Activated naive CD4-positive, alpha-beta T cell treated with anti-CD3 and anti-CD28 coated beads, Interleukin-2, amount 50 U/mL, for 16 hours (primary cell): ENCODE results near the gene TDP1.

ENCODE experiments used
- DNase-seq: peaks from one replicate; pipeline ENCODE4 v3.0.0-alpha.2; 2020

TDP1 gene

DNA sequence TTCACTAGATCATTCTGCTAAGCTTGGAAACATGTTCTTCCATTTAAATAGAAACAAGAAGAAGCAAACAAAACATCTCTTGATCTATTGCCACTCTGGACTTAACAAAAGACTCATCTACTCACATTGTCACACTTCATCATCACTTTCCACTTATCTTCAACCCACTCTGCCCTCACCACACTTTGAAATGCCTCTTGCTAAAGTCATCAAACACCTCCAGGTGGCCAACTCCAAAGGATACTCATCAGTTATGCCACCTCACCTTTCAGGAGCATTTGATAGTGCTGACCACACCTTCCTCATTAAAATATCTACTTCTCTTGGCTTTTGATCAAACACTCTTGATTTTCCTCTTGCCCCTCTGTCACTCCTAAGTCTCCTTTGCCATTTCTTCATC, 8.4 kb upstream of the TDP1 start:
- DNase-seq = no peak

DNA sequence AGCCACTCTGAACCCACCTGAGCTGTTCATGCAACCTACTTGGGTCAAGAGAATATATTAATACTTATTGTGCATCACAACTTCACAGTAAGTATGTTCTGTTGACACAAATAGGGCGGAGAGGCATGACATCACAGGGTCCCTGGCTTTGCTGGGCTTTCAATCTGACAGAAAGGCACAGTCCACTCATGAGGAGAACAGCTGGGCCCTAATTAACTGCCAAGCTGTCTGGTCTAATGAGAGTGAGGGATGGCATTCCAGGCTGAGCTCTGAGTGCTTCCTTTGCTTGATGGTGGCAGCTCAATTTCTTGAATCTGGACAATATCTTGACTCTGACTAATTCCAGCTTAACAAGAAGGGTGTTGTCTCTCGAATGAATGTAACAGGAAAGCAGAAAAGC, 3.2 kb upstream of the TDP1 start:
- no peak for DNase-seq

DNA sequence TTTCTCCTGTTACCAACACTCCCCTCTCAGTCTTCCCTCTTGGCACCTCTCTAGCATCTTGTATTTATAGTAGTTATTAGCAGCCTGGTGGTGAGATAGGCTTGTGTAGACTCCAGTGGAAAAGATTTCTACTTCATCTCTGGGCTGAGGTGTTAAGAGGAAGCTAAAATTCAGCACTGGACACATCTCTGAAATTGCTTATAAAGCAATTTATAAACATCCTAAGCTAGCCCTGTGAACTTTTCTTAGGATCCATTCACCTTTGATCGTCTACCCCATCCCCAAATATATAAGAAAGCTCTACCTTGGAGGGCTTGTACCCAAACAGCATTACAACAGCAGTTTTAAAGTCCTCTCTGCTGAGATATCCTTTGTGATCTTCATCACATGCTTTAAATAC, 2.1 kb upstream of the TDP1 start:
- DNase-seq = no peak

DNA sequence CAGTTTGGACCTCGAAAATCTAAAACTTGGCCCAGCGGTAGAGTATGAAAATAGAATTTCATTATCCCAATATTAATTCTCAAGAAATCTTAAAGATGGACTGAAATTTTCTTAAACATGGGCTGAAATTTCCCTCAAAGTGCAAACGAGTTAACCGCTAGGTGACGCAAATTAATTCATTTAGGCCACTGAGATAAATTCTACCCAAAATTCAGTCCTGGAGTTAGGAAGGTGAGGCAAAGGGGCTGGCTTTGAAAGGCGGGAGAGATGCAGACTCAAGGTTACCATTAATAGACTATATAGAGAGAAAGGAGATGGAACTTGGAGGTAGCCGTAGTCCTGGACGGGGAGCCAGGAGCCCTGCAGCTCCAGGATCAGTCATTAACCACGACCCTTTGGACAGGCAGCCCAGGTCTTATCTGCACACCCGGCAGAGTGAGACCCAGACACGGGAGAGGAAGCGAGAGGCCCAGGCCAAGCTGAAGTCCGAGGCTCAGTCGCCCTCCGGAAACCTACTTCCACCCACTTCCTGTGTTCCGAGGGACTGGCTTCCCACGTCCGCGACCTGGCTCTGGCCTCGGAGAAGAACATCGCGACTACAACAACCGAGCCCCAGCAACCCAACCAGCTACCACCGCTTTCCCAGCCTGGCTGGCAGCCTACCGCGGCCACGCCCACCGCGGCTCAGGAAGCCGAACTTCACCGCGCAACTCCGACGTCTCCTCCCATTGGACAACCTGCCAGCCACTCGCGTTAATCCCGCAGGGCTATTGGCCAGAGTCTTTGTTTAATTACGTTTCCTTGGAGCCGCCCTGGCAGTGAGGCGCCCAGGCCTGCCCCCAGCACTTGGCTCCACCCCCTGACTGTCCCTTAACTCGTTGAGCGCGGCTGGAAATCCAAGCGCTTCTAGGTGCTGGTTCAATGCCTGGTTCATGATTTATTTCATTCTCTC, 1.4 kb upstream of the TDP1 start, which contains the start of gene EFCAB11:
Gene EFCAB11 (minus strand): TSS at position 661 of the 952 bp plus-strand sequence. CDS start 70 bp downstream, at position 591.
- peak; percentile 96 for DNase-seq

DNA sequence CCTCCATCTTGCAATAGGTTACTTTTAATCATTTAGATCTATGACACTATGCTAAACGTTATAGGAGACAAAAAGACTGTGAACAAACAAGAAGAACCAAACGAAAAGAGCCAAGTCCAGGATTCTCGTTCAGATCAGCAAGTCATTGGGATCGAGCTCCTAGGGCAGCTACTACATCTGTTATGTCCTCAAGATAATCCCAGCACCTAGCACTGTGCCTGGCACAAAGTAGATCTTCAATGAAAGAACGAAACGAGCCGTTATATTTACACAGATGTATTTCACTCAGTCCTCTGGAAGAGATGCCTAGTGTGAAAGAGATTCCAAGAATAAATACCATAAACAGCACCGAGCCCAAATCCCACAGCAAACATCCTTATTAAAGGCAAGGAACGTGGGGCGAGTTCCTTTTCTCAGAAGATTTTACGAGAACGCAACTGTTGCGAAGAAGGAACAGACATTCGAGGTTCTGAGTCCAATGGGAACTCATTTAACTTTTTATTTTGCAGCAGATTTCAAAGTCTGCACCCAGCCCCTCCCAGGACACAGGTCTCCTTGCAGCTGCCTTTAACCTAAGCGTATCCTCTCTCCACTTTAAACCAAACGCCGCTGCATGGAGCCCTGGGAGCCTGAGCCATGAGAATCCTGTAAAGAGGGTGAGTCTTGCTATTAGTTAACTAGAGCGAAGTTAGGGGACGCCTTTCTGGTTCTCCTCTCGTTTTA, 544 bp upstream of the TDP1 start:
- DNase-seq = no peak

DNA sequence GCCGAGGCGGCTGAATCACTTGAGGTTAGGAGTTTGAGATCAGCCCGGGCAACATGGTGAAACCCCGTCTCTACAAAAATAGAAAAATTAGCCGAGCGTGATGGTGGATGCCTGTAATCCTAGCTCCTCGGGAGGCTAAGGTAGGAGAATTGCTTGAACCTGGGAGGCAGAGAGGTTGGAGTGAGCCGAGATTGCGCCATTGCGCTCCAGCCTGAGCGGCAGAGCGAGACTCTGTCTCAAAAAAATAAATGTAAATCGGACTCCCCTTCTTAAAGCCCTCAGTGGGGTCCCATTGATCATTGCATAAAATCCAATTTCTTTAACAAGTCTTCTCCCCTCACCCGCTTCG, 908 bp downstream of the TDP1 start:
- no peak for DNase-seq

DNA sequence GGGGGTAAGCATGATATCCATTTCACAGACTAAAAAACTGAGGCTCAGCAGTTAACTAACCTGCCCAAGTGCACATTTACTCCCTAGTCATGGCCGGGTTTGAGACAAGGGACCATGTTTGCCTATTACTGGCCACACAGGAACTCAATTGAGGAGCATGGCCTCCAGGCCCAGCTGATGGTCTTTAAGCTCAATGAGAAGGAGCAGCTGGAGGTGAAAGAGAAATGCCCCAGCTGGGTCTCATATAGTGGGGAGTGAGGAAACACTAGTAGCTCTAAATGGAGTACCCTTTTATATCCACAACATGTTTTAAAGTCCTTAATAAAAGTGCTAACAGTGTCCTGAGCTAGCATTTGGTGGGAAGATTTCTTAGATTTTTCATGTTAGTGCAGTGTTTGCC, 1.6 kb downstream of the TDP1 start:
- DNase-seq = no peak

DNA sequence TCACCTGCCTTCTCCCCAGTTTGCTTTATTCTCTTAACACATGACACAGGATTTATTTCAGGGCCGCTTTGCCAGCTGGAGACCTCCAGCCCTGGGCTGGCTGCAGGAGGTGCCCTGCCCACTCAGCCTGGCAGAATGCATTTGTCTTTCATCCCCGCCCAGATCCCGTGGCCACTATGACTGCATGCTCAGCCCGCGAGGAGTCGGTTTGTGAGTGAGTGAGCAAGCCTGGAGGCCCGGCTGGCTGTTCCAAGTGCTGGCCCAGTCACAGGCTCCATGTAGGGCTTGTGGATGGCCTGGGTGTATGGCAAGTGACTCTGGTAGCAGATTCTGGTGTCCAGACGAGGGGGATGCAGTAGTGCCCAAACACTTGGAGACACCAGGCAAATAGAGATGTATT, 2.1 kb downstream of the TDP1 start:
- DNase-seq = no peak

DNA sequence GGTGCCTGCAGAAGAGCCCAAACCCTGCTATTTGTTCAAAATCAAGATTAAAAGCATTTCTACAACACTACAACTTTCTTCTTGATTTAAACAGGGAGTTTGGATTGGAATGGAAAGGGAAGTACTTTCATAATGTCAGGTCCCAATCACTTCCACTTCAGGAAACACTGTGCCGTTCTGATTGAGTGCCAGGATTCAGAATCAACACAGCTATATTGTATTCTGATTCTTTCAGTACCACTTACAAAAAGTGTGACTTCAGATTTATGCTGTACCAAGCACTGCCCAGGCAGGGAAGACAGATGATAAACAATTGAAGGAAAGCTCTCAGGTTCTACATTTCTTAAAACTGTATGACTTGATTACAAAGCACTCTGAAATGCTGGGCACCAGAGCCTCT, 3.2 kb downstream of the TDP1 start:
- DNase-seq = no peak

DNA sequence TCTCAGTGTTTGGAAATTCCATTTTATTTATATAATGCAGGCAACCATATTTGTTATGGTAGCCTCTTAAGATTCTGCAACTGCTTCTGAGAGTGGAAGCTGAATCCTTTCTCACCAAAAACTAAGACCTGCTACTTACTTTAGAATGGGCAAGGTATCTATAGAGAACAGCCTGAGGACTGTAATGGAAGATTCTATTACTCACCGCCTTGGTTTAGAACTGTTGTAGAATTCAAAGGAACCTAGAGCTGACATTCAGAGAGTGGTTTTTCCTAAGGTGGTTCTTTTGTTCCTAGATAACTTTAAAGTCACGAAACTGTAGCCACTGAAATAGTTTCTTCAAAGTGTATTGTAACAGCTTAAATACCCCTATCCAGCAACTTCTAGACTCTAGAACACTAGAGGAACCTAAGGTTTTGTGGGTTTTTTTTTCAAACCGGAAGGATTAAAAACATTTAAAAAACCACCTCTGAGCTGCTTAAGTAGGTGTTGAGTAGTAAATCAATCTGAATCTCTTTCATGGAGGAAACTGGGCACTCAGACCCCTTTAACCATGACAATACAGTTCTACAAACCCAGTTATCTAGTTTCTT, 4.2 kb downstream of the TDP1 start:
- DNase-seq = no peak

DNA sequence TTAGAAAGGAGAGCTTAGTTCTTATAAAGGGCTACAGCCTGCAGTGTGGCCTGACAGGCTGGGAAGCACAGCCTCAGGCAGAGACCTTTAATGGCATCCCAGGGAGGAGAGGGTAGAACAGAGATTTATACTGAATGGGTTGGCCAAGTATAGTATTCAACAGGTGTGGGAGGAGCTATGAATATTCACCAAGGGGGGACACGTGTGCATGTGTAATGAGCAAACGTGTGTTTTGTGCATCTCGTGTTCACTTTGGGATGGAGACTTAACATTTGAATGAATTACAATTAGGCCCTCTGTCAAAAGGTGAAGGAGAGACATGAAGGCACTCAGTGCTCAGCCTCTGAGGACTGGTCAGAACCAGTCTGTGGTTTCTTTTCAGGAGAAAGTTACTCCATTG, 5.2 kb downstream of the TDP1 start:
- DNase-seq = no peak

DNA sequence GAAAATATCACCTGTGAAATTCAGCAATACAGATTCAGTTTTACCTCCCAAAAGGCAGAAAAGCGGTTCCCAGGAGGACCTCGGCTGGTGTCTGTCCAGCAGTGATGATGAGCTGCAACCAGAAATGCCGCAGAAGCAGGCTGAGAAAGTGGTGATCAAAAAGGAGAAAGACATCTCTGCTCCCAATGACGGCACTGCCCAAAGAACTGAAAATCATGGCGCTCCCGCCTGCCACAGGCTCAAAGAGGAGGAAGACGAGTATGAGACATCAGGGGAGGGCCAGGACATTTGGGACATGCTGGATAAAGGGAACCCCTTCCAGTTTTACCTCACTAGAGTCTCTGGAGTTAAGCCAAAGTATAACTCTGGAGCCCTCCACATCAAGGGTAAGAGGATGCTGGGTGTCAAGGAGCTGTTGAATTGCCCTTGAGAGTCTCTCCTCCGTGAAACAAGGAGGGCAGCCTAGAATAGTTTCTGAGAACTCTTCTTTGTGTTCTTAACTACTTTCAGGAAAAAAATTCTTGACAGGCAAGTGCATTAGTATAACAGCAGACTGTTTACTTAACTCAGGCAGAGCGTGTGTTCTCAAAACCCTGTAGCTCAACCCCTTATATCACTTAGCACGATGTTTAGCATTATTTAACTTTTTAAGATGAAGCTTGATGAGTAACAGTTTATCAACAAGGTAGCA, 7.7 kb downstream of the TDP1 start:
- DNase-seq = no peak

DNA sequence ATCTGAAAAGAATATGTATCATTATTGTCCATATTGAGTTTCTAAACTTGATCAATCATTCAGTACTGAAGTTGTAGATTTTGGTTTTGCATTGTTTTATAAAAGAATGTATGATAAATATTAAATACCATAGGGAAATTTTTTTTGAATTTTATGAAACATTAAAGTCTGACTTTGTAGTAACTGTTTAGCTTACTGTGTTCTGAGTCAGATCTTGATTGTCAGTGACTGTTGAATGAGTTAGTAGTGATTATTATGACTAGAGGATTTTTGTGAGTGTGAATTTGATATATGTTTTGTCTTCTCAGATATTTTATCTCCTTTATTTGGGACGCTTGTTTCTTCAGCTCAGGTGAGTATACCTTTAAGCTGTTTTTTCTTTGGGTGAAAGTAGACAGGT, 10.1 kb downstream of the TDP1 start:
- no peak for DNase-seq

DNA sequence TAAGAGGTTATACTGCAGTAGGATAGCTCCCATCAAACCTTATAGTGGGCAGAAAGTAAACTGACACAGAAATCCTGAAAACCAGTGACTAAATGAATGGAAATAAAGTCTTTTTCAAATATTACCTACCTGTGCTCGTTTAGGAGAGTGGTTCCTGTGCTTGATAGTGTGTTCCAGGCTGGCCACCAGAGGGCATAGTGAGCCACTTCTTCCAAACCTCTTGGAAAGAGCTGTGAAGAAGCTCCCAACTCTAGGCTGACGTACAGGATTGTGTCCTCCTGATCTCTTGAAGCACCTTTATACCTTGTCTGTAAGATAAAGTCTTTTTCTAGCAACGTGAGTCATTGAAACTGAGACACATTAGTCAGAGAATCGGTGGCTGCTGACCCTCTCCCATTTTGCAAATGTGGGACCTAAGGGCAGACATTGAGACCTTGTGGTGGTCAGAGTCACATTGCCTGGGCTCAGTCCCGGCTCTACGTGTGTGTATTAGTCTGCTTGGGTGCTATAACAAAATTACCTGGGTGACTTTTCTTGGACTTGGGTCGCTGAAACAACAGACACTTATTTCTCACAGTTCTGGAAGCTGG, 17.6 kb downstream of the TDP1 start:
- peak; percentile 45 for DNase-seq

DNA sequence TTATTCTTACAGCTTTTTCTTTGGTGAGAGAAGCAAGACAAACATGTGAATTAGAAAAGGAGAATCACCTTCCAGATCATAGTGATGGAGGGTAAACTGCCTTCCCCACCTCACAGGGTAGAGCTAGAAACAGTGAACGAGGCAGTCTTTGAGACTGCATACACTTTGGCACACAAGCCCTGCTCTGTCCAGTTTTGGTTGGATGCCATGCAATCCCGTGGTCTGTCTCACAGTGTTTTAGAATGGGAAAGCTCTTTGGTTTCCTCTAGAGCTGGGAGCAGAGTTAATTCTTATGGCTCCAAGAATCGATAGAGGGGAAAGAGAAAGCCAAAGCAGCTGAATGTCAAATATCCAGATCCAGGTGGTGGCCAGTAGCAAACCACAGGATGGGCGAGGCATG, 21.9 kb downstream of the TDP1 start:
- no peak for DNase-seq

DNA sequence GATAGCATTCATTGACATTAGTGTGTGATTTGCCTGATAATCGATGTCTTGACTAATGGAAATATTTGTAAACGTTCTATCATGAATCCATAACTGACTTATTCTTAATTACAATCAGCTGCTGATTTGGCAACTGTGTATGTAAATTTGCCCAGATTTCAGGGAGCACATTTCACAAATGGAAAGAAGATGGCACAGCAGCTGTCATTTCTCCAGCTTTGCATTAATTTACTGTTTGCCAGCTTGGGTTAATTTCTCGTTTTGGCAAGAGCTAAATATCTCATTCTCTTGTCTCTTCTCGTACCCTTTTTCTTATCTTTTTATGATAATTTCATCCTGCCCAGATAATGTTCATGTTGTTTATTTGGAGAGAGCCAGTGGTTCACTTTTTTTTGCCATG, 22.9 kb downstream of the TDP1 start:
- no peak for DNase-seq

DNA sequence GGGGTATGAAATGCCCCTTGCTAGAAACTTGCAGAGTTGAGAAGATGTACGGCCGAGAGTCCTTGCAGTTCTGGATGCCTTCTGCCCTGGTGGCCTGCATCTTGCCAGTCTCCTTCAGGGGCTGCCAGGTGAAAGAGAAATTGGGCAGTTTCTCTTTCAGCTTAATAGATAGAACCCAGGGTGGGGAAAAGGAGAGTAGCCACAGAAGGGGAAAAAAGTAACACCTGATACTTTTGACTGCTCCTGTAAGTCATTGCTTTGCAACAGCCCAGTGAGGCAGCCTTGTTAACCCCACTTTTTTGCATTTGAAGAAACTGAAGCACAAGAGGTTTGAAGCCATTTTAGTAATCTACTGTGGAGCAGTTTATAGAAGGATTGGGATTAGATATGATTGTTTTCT, 27.6 kb downstream of the TDP1 start:
- no peak for DNase-seq

DNA sequence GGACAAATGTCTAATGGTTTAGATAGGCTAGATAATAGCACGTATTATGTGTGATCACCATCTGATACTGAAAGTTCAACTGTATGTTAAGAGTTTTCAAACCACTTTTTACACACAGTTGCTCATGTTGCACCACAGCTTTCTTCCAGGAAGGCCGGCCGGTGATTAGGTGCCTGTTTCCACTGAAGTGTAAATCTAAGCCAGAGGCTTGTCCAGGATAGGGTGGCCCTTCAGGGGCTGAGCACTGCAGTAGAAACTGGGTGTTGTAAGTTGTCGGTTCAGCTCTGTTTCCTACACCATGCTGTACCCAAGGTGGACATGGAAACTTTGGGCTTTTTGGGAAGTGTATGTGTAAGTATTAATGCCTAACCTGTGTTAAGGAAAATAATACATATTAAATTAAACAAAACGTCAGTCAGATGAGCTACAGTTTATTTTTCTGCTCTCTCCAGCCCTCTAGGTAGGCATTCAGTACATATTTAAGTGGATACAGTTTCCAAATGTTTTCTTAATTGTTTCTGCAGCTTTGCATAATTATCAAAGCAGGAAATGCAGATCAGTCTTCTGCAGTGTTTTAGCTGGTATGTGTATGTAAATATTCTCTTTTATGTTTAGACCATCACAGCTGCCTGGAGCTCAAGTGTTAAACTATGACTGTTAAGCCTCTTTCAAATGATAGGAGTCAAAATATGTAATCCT, 30.9 kb downstream of the TDP1 start:
- no peak for DNase-seq

DNA sequence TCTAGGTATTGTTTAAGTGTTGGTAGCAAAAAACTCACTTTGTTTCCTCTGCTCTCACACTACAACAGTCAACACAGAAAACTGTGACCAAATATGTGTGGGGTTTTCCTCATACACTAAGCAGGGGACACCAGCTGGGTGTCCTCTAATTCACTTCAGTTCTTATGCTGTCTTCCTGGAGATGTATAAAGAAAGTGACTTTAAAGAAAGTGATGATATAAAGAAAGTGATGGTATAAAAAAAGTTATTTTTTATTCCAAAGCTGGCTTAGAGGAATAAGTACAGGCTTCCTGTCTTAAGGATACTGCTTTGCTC, 31.4 kb downstream of the TDP1 start:
- no peak for DNase-seq

DNA sequence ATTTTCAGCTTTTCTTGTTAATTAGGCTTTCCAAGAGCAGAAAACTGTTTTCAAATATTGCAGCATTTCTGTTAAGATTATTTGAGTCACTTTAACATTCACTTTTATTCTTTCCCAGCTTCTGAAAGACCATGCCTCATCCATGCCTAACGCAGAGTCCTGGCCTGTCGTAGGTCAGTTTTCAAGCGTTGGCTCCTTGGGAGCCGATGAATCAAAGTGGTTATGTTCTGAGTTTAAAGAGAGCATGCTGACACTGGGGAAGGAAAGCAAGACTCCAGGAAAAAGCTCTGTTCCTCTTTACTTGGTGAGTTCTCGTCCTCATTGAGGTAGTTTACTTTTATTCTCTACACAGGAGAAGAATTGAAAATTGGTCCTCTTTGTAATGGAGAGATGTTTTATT, 33.1 kb downstream of the TDP1 start:
- no peak for DNase-seq

DNA sequence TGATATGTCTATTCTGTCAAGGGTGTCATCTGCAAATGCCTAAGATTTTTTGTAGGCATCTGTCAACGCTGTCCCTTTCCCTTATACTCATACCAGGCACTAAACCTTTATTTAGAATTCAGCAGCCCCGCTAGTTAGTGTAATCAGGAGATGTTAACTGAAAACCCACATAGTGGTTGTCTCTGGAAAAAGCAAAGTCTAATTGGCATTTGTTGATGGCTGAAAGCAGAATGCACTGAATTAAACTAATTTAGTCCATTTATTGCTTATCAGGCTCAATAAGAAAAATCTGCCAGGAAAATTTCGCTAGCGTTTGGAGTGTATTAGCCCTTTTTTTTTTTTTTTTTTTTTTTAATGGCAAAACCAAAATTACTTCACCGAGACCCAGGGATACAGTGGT, 34.5 kb downstream of the TDP1 start:
- no peak for DNase-seq

DNA sequence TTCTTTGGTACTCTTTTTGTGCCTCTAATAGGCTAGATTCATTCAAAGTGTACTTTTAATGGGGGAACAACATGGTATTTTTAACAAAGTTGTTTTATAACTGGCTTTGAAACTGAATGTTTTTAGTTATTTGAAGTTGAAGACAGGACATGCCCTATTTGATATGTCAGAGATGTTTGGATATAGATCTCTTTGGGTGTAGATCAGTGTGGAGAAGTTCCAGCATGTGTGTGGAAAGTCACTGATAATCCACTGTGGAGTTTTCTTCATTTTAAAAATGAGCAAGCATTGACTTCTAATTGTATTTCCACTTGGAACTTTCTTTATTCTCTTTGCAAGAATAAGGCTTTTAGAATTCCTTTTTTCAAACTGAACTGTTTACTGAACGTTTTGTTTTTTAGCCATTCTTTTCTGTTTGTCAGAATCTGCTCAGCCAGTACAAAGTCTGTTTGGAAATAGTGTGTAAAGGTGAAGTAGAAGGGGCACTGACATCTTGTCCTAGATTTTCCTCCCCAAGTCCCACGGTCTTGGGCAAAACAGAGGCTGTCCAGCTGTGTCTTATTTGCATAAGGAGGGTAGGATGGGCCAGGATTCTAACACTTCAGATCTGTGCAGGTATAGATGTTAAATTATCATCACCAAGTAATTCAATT, 35.0 kb downstream of the TDP1 start:
- DNase-seq = no peak
